ENCODE data around the gene OBI1. TPM values are rescaled to one million over a fixed set of nuclear protein-coding genes. Genes with fewer than 3 reads are reported as not detected.
"Not testable (repeated sequence)": the region's sequence is repeated elsewhere in the genome, so short reads cannot be mapped to it uniquely, and the experiment has no call there.

The OBI1 gene
- total RNA-seq, 1 donor from 2014 or later: 9.4 TPM

DNA sequence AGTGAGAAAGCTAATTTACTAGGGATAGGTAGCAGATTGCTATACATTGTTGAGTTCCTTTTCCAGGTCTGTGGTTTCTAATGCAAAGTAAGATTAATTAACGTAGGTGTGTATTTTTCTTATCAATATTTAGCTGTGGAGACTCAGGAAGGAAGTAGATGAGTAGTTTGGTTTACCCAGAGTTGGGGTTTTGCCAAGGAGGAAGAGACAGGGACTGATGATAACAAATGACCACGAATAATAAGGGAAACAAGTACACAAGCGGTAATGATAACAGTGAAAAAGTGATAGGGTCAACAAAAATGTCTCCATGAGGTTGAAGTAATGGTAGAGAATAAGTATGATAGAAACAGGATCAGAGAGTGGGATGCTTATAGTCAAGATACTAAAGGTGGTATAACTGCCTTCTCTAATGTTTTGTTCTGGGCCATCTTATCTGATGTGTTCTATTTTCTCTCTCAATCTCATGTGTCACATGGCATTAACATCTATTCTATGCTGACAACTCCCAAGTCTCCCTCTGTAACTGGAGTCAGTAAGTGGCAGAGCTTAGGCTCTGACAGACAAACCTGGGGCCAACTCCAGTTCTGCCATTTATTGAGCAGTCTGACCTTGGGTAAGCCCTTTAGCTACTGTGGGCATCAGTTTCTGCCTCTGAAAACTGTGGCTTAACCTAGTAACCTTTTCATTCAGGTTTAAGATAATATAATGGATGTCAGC, 8.8 kb downstream of the OBI1 start:
- H3K27ac ChIP-seq: no peak overlapping the region
- H3K9me3 ChIP-seq: no peaks in the 10 kb centered on the region
- no peak overlapping the region for H3K4me3 ChIP-seq
- no peaks in the 10 kb centered on the region for H3K27me3 ChIP-seq (ENCODE audit: low read depth)
- no peaks in the 10 kb centered on the region for H3K36me3 ChIP-seq
- TF ChIP-seq CTCF (IDR thresholded peaks at IDR 0.05): no peak
- peaks cover 28% of the 10 kb centered on the region for H3K4me1 ChIP-seq
- DNase-seq (no peak), ATAC-seq (no peak)
- intact Hi-C loops (cut with DNase I): no loop called here

DNA sequence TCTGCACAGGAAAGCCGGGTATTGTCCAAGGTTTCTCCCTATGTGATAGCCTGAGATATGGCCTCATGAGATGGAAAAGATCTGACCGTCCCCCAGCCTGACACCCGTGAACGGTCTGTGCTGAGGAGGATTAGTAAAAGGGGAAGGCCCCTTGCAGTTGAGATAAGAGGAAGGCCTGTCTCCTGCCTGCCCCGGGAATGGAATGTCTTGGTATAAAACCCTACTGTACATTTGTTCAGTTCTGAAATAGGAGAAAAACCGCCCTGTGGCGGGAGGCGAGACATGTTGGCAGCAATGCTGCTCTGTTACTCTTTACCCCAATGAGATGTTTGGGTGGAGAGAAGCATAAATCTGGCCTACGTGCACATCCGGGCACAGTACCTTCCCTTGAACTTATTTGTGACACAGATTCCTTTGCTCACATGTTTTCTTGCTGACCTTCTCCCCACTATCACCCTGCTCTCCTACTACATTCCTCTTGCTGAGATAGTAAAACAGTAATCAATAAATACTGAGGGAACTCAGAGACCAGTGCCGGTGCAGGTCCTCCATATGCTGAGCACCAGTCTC, 11.8 kb downstream of the OBI1 start:
- H3K27ac ChIP-seq; H3K4me3 ChIP-seq; H3K9me3 ChIP-seq; DNase-seq; intact Hi-C loops (cut with DNase I); H3K27me3 ChIP-seq (ENCODE audit: low read depth); ATAC-seq; H3K36me3 ChIP-seq: not testable (repeated sequence)
- peaks cover 28% of the 10 kb centered on the region for H3K4me1 ChIP-seq

- no peaks in the 10 kb centered on the region for H3K4me1 ChIP-seq
- peaks cover 74% of the 10 kb centered on the region for H3K36me3 ChIP-seq
- H3K4me3 ChIP-seq: no peak overlapping the region
- TF ChIP-seq CTCF (IDR thresholded peaks at IDR 0.05): no peak
- no peaks in the 10 kb centered on the region for H3K9me3 ChIP-seq
- DNase-seq (no peak), ATAC-seq (no peak)
- H3K27ac ChIP-seq: no peak overlapping the region
- no peaks in the 10 kb centered on the region for H3K27me3 ChIP-seq (ENCODE audit: low read depth)
- intact Hi-C loops (cut with DNase I): no loop called here
Measured at GRCh38 chr13:78638216-78638615, 20.7 kb downstream of the OBI1 start.

DNA sequence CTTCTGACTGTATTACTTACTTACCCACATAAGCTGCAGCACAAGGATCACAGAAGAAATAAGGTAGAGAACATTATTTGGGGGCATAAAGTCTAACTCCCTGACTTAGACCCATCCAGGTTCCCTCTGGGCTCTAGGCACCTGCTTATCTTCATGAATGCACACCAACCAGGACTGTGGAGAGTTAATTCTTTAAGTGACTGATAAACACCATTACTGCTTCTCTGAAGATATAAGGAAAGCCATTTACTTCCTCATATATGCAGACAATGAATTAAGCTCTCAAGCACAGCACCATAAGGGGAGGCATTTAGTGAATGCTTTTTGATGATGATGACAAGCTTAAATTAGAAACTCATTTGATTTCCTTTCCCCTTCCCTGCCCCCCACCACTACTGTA, 22.5 kb downstream of the OBI1 start:
- DNase-seq (no peak), ATAC-seq (no peak)
- Histone ChIP-seq H3K27me3 (ENCODE audit: low read depth) (no peaks in the 10 kb centered on the region), H3K9me3 (no peaks in the 10 kb centered on the region), H3K4me3 (no peak overlapping the region), H3K4me1 (no peaks in the 10 kb centered on the region), H3K36me3 (peaks cover 84% of the 10 kb centered on the region), H3K27ac (no peak overlapping the region)
- intact Hi-C loops (cut with DNase I): no loop called here
- no peak for TF ChIP-seq CTCF (IDR thresholded peaks at IDR 0.05)

DNA sequence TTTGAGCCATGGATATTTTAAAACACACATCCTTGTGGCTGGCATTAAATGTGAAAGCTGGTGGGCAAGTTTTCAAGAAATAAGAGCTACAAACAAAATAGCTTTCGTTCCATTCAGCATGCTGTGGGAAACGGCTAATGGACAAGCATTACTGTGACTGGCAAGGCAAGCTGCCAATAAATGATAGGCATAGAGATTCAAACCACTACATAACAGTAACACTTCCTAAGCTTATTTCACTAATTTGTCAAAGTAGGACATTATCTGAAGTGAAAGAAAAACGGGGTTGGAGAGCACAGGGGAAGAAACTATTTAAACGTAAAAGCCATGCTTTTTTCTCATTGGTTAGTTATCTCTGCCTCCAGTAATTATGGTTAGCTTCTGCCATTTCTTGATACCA, 26.0 kb downstream of the OBI1 start:
- DNase-seq (no peak), ATAC-seq (no peak)
- TF ChIP-seq CTCF (IDR thresholded peaks at IDR 0.05): no peak
- Histone ChIP-seq H3K4me1 (no peaks in the 10 kb centered on the region), H3K4me3 (no peak overlapping the region), H3K27ac (no peak overlapping the region), H3K9me3 (no peaks in the 10 kb centered on the region), H3K27me3 (ENCODE audit: low read depth) (no peaks in the 10 kb centered on the region), H3K36me3 (peaks cover 79% of the 10 kb centered on the region)
- intact Hi-C loops (cut with DNase I): no loop called here

DNA sequence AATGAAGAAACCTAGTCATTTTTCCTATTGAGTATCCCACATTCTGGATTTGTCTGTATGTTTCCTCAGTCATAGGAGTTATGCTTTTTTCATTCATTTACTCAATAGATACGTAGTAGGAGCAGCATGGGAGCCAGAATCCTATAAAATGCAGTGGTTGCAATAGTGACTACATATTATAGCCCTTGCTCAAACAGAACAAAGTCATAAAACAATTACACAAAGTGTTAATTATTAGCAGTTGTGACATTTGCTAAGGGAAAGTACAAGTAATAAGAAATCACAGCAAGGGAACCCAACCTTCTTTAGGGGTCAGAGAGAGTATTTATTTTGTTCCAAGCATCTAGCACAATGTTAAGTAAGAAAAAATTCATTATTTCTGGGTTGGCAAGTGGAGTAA, 27.9 kb downstream of the OBI1 start:
- Histone ChIP-seq H3K36me3 (peaks cover 71% of the 10 kb centered on the region), H3K4me1 (no peaks in the 10 kb centered on the region), H3K9me3 (no peaks in the 10 kb centered on the region), H3K27me3 (ENCODE audit: low read depth) (no peaks in the 10 kb centered on the region), H3K4me3 (no peak overlapping the region), H3K27ac (no peak overlapping the region)
- no peak for TF ChIP-seq CTCF (IDR thresholded peaks at IDR 0.05)
- intact Hi-C loops (cut with DNase I): no loop called here
- no peak for DNase-seq
- no peak for ATAC-seq

Data from lower lobe of right lung (tissue), 2 donors.